Activated CD4-positive, alpha-beta T cell treated with anti-CD3 and anti-CD28 coated beads for 4 hours (primary cell): ENCODE measurements around the gene TRPM1.
A peak's percentile ranks its signal among the peaks of the same experiment; 100 is the strongest.

Experiments used
- DNase-seq, 2 donors: peaks; one replicate each; pipeline ENCODE4 v3.0.0-alpha.2; 2020

Gene TRPM1

GRCh38 chr15:31081588-31082250 lies 19.8 kb downstream of the TRPM1 start:
- no peak for DNase-seq

GRCh38 chr15:31081056-31081455 lies 20.5 kb downstream of the TRPM1 start:
- DNase-seq: no peak

GRCh38 chr15:31080591-31081014 lies 20.9 kb downstream of the TRPM1 start:
- DNase-seq: peak in 1 of 2 donors; percentile 24

GRCh38 chr15:31079519-31079918 lies 22.0 kb downstream of the TRPM1 start:
- no peak for DNase-seq

- no peak for DNase-seq
Measured at GRCh38 chr15:31078471-31078870, 23.1 kb downstream of the TRPM1 start.

GRCh38 chr15:31077941-31078340 lies 23.6 kb downstream of the TRPM1 start:
- no peak for DNase-seq

- DNase-seq: no peak
Measured at GRCh38 chr15:31077181-31077580, 24.3 kb downstream of the TRPM1 start.

- DNase-seq: no peak
Measured at GRCh38 chr15:31074321-31074720, 27.2 kb downstream of the TRPM1 start.

GRCh38 chr15:31070867-31071266 lies 30.7 kb downstream of the TRPM1 start:
- no peak for DNase-seq

GRCh38 chr15:31069360-31070000 lies 32.0 kb downstream of the TRPM1 start:
- no peak for DNase-seq

GRCh38 chr15:31067890-31068603 lies 33.5 kb downstream of the TRPM1 start:
- no peak for DNase-seq

- DNase-seq: no peak
Measured at GRCh38 chr15:31065824-31066223, 35.7 kb downstream of the TRPM1 start.

- no peak for DNase-seq
Measured at GRCh38 chr15:31062911-31063310, 38.6 kb downstream of the TRPM1 start.

GRCh38 chr15:31062310-31062847 lies 39.1 kb downstream of the TRPM1 start:
- no peak for DNase-seq

GRCh38 chr15:31060429-31061140 lies 40.9 kb downstream of the TRPM1 start:
- DNase-seq: no peak

GRCh38 chr15:31058236-31058962 lies 43.1 kb downstream of the TRPM1 start:
- DNase-seq: no peak

GRCh38 chr15:31051496-31052080 lies 49.9 kb downstream of the TRPM1 start:
- no peak for DNase-seq

GRCh38 chr15:31050953-31051352 lies 50.6 kb downstream of the TRPM1 start:
- no peak for DNase-seq

- no peak for DNase-seq
Measured at GRCh38 chr15:31049682-31050615, 51.6 kb downstream of the TRPM1 start.

- DNase-seq: no peak
Measured at GRCh38 chr15:31049111-31049510, 52.4 kb downstream of the TRPM1 start.

- DNase-seq: no peak
Measured at GRCh38 chr15:31047437-31047836, 54.1 kb downstream of the TRPM1 start.
